PC-3 (cell line): ENCODE results near the gene SCUBE1. TPM values are rescaled to one million over a fixed set of nuclear protein-coding genes. Genes with fewer than 3 reads are reported as not detected.

ENCODE experiments used
- ATAC-seq: fragments of 200-7000 bp; cut with Tn5 transposase; 2 replicates; pipeline ENCODE4 v1.9.1; 2020; ENCODE audit warnings: mild to moderate bottlenecking, moderate library complexity
- BruUV-seq: library from RNA; stranded (reverse); fragments of 400-500 nt; replicated peaks from 2 replicates; lab custom pipeline; 2021; lab: Mats Ljungman, UMichigan
- CTCF ChIA-PET: fragments of 300-600 bp; sonication (Branson Sonifier 250); formaldehyde crosslinking; loops from one replicate; lab custom pipeline; 2022; ENCODE audit warnings: antibody characterized with exemption; lab: Charles Lee
- POLR2A ChIA-PET: fragments of 300-600 bp; sonication (Branson Sonifier 250); formaldehyde crosslinking; loops from one replicate; lab custom pipeline; 2022; ENCODE audit warnings: antibody characterized with exemption; ENCODE audit not compliant: unreplicated experiment; lab: Charles Lee
- DNase-seq: peaks from one replicate; pipeline ENCODE4 v3.0.0-alpha.2; 2015
- H2AFZ ChIP-seq: fragments of 300-600 bp; sonication (generic); 2 replicates; pipeline ENCODE4 v1.6.0; 2016; ENCODE audit warnings: antibody characterized with exemption, low read length
- H3F3A ChIP-seq: fragments of 300-600 bp; sonication (generic); one replicate; pipeline ENCODE4 v1.6.0; 2017; ENCODE audit warnings: antibody characterized with exemption, low read length, control low read depth, mild to moderate bottlenecking; ENCODE audit not compliant: unreplicated experiment
- H3K27ac ChIP-seq: fragments of 300-600 bp; sonication (generic); 2 replicates; pipeline ENCODE4 v1.5.1; 2016; ENCODE audit warnings: mild to moderate bottlenecking, low read length
- H3K27me3 ChIP-seq: fragments of 300-600 bp; sonication (generic); 2 replicates; pipeline ENCODE4 v1.6.1; 2016; ENCODE audit warnings: low read length, mixed read lengths
- H3K36me3 ChIP-seq: fragments of 300-600 bp; sonication (generic); 2 replicates; pipeline ENCODE4 v1.6.1; 2016; ENCODE audit warnings: low read depth, mixed run types, low read length, mixed read lengths
- H3K4me1 ChIP-seq: fragments of 300-600 bp; sonication (generic); 2 replicates; pipeline ENCODE4 v1.5.1; 2016; ENCODE audit warnings: low read length; ENCODE audit not compliant: insufficient read depth
- H3K4me2 ChIP-seq: fragments of 300-600 bp; sonication (generic); 2 replicates; pipeline ENCODE4 v1.6.0; 2016; ENCODE audit warnings: low read length
- H3K4me3 ChIP-seq: fragments of 300-600 bp; sonication (generic); 2 replicates; pipeline ENCODE4 v1.5.1; 2016; ENCODE audit warnings: mild to moderate bottlenecking, low read length, mixed read lengths
- H3K79me2 ChIP-seq: fragments of 300-600 bp; sonication (generic); 2 replicates; pipeline ENCODE4 v1.6.1; 2017; ENCODE audit warnings: low read length, mixed read lengths
- H3K9ac ChIP-seq: fragments of 300-600 bp; sonication (generic); 2 replicates; pipeline ENCODE4 v1.6.0; 2016; ENCODE audit warnings: mild to moderate bottlenecking, low read length
- H3K9me2 ChIP-seq: fragments of 300-600 bp; sonication (generic); replicated peaks from 2 replicates; pipeline ENCODE4 v1.6.1; 2016; ENCODE audit warnings: mixed run types, low read length, mixed read lengths
- H3K9me3 ChIP-seq: fragments of 300-600 bp; sonication (generic); 2 replicates; pipeline ENCODE4 v1.6.1; 2016; ENCODE audit warnings: low read length, mixed read lengths
- H4K20me1 ChIP-seq: fragments of 300-600 bp; sonication (generic); 2 replicates; pipeline ENCODE4 v1.6.1; 2016; ENCODE audit warnings: low read length, mixed read lengths
- EZH2 ChIP-seq: fragments of 300-600 bp; sonication (generic); IDR thresholded peaks from one replicate; pipeline ENCODE4 v1.6.1; 2017; ENCODE audit warnings: antibody characterized with exemption, mild to moderate bottlenecking, low read length; ENCODE audit not compliant: unreplicated experiment
- EZH2phosphoT487 ChIP-seq: fragments of 300-600 bp; sonication (generic); IDR thresholded peaks from 2 replicates; pipeline ENCODE4 v1.6.1; 2018; ENCODE audit warnings: mild to moderate bottlenecking, antibody characterized with exemption, low read length, borderline replicate concordance
- intact Hi-C: fragments of 100-400 bp; cut with micrococcal nuclease; formaldehyde crosslinking; loops from 2 replicates; pipeline ENCODE4 v1.9.0; 2023
- total RNA-seq: library from RNA; depleted of rRNA; stranded (reverse); fragments of >200 nt; gene quantifications from 2 replicates; pipeline ENCODE4 v1.2.3, GENCODE V29; 2014
- TF ChIP-seq, protein P1 (sequence below): fragments of 300-600 bp; sonication (generic); conservative IDR thresholded peaks from 2 replicates; pipeline ENCODE4 v1.5.1; 2017; ENCODE audit warnings: antibody characterized with exemption, low read depth, mild to moderate bottlenecking, low read length

The SCUBE1 gene
- total RNA-seq, 1 experiment from 2014 or later, result not detected

DNA sequence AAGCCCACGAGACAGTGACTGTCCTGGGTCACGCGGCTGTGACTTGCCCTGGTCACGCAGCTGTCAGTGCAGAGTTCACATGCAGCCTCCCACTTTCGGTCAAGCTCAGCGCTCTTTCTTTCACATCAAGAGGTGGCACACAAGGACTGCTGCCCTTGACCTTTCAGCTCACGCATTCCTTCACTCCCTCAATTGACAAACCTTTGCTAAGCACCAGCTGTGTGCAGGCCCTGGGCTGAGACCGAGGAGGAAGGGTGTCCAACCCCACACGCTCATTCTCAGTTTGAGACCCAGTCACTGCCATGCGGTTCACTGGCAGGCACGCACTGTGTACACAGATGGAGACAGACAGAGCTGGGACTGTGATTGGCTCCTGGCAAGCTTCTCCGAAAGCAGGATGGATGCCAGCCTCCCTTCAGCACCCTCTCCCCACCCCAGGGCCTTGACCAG is 70.3 kb downstream of the SCUBE1 start:
- no TSS peak for BruUV-seq
- POLR2A ChIA-PET, result no interaction called here

DNA sequence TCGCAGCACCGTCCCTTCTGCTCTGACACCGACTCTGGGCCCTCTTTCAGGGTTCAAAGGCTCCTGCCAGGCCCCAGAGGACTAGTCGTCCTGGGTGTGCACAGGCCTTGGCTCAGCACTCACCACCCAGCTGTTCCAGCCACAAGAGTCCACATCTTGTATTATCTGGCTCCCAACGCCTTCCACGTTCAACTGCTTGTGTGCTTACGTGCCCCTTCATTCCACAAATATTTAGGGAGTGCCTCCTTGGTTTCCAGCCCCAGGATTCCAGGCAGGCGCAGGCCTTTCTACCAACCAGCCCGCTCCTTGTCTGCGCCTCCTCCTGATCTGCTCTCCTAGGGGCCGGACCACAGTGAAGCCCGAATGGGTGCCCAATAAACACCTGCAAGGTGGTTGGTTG is 70.9 kb downstream of the SCUBE1 start:
- H2AFZ ChIP-seq, result no peak overlapping the region
- no peaks in the 10 kb centered on the region for H3F3A ChIP-seq
- TF ChIP-seq EZH2phosphoT487, result no peak
- TF ChIP-seq, protein P1, sequence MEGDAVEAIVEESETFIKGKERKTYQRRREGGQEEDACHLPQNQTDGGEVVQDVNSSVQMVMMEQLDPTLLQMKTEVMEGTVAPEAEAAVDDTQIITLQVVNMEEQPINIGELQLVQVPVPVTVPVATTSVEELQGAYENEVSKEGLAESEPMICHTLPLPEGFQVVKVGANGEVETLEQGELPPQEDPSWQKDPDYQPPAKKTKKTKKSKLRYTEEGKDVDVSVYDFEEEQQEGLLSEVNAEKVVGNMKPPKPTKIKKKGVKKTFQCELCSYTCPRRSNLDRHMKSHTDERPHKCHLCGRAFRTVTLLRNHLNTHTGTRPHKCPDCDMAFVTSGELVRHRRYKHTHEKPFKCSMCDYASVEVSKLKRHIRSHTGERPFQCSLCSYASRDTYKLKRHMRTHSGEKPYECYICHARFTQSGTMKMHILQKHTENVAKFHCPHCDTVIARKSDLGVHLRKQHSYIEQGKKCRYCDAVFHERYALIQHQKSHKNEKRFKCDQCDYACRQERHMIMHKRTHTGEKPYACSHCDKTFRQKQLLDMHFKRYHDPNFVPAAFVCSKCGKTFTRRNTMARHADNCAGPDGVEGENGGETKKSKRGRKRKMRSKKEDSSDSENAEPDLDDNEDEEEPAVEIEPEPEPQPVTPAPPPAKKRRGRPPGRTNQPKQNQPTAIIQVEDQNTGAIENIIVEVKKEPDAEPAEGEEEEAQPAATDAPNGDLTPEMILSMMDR, result no peak
- no peak for TF ChIP-seq EZH2
- H3K27ac ChIP-seq, result no peak overlapping the region
- ATAC-seq, result no peak
- H3K4me2 ChIP-seq, result no peak overlapping the region
- H3K4me1 ChIP-seq, result peaks cover 12% of the 10 kb centered on the region; the same call in 1 of the 2 replicates
- no peaks in the 10 kb centered on the region for H3K79me2 ChIP-seq
- ChIA-PET POLR2A (no interaction called here), CTCF (interaction anchor here (0.6 kb wide), 1 partner anchor 749 kb away, joined by 3 read pairs; no protein-coding TSS in a partner anchor)
- H3K9me2 ChIP-seq, result no peaks in the 10 kb centered on the region
- intact Hi-C loops, result no loop called here
- no peak for DNase-seq
- no peak overlapping the region for H3K4me3 ChIP-seq
- no peaks in the 10 kb centered on the region for H3K9me3 ChIP-seq
- no TSS peak for BruUV-seq
- H3K36me3 ChIP-seq, result no peaks in the 10 kb centered on the region
- H3K9ac ChIP-seq, result no peak overlapping the region
- H3K27me3 ChIP-seq, result peaks cover 11% of the 10 kb centered on the region
- no peaks in the 10 kb centered on the region for H4K20me1 ChIP-seq

More for the DNA sequence above, 70.3 kb downstream of the SCUBE1 start:
- Histone ChIP-seq H3K9ac (no peak overlapping the region), H2AFZ (no peak overlapping the region), H3K9me3 (no peaks in the 10 kb centered on the region), H3K4me2 (no peak overlapping the region), H3K27me3 (peaks cover 10% of the 10 kb centered on the region), H3K27ac (no peak overlapping the region), H3K4me3 (no peak overlapping the region), H3K9me2 (no peaks in the 10 kb centered on the region), H3K36me3 (no peaks in the 10 kb centered on the region), H3K79me2 (no peaks in the 10 kb centered on the region), H4K20me1 (no peaks in the 10 kb centered on the region), H3F3A (no peaks in the 10 kb centered on the region), H3K4me1 (peaks cover 12% of the 10 kb centered on the region; the same call in 1 of the 2 replicates)
- DNase-seq (no peak), ATAC-seq (no peak)
- no peak for TF ChIP-seq EZH2
- TF ChIP-seq EZH2phosphoT487, result no peak
- TF ChIP-seq, protein P1, result no peak
- CTCF ChIA-PET, result interaction anchor here (0.6 to 1.5 kb wide), 3 partner anchors 41 to 748 kb away, joined by 3 to 14 read pairs (median 3); no protein-coding TSS in a partner anchor
- intact Hi-C loops, result no loop called here

DNA sequence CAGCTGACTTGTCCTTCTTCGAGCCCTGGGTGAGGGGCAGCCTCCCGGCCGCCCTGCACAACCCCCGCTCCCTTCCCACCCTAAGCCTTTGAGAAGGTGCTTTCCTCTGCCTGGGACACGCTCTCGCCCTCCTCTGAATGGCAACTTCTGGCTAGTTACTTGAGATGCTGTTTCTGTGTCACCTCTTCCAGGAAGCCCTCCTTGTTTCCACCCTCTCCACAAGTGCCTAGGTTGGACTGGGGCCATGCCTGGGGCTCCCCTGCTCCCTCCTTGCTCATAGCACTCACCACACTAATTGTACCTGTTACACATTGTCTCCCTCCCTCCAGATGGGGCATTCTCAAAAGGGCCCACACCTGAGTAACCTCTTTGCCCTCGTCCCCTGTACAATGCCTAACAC is 72.2 kb downstream of the SCUBE1 start:
- Histone ChIP-seq H3F3A (no peaks in the 10 kb centered on the region), H3K27me3 (peaks cover 24% of the 10 kb centered on the region), H4K20me1 (no peaks in the 10 kb centered on the region), H3K9ac (no peak overlapping the region), H3K79me2 (no peaks in the 10 kb centered on the region), H2AFZ (no peak overlapping the region), H3K4me1 (peaks cover 10% of the 10 kb centered on the region; the same call in 1 of the 2 replicates), H3K9me3 (no peaks in the 10 kb centered on the region), H3K4me3 (no peak overlapping the region), H3K36me3 (no peaks in the 10 kb centered on the region), H3K4me2 (no peak overlapping the region), H3K27ac (no peak overlapping the region), H3K9me2 (no peaks in the 10 kb centered on the region)
- ATAC-seq (no peak), DNase-seq (no peak)
- POLR2A ChIA-PET, result no interaction called here
- intact Hi-C loops, result no loop called here
- TF ChIP-seq, protein P1, result no peak
- no peak for TF ChIP-seq EZH2phosphoT487
- TF ChIP-seq EZH2, result no peak
- no TSS peak for BruUV-seq
- CTCF ChIA-PET, result interaction anchor here (1.3 kb wide), 1 partner anchor 39 kb away, joined by 4 read pairs; no protein-coding TSS in a partner anchor
